B cell (primary cell): ENCODE results near the gene PSMD6.

Experiments
- EZH2 ChIP-seq: IDR thresholded peaks from 2 replicates; pipeline ENCODE4 v1.6.1; 2012; ENCODE audit warnings: borderline replicate concordance, low read depth, mild to moderate bottlenecking, moderate library complexity, low read length; ENCODE audit not compliant: insufficient read depth, poor library complexity, severe bottlenecking
- TF ChIP-seq, protein P1 (sequence below): fragments of 200-600 bp; IDR thresholded peaks from one replicate; pipeline ENCODE4 v1.8.0; 2022; ENCODE audit warnings: antibody characterized with exemption, mild to moderate bottlenecking

DNA sequence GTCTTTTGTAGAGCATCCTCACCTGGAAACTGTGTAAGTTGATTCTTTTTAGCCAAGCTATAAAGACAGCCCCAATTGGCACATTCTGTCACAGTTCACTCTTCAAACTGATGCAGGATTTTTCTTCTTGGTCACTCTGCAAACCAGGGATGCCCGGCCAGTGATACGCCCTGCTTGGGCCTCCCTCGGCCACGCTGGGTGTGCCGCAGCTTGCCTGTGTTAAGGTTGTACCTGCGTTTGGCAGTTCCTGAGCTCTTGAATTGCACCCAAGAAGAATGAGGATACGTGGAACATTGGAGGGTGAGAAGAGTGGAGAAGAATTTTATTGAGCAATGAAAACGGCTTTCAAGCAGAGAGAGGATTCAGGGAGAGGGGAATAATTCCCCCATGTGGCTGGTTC, 49.9 kb downstream of the PSMD6 start:
- TF ChIP-seq, protein P1, sequence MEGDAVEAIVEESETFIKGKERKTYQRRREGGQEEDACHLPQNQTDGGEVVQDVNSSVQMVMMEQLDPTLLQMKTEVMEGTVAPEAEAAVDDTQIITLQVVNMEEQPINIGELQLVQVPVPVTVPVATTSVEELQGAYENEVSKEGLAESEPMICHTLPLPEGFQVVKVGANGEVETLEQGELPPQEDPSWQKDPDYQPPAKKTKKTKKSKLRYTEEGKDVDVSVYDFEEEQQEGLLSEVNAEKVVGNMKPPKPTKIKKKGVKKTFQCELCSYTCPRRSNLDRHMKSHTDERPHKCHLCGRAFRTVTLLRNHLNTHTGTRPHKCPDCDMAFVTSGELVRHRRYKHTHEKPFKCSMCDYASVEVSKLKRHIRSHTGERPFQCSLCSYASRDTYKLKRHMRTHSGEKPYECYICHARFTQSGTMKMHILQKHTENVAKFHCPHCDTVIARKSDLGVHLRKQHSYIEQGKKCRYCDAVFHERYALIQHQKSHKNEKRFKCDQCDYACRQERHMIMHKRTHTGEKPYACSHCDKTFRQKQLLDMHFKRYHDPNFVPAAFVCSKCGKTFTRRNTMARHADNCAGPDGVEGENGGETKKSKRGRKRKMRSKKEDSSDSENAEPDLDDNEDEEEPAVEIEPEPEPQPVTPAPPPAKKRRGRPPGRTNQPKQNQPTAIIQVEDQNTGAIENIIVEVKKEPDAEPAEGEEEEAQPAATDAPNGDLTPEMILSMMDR, result no peak
- TF ChIP-seq EZH2, result no peak
